D721Med (cell line): ENCODE measurements around the gene DLK1.

Experiments used
- DNase-seq: peaks from one replicate; pipeline ENCODE4 v3.0.0; 2011; ENCODE audit warnings: low spot score; ENCODE audit not compliant: insufficient read length
- FAIRE-seq: peaks from 2 replicates; lab custom pipeline; 2011; peaks lifted over from hg19 to GRCh38; lab: Jason Lieb, UNC
- CTCF ChIP-seq: IDR thresholded peaks from 2 replicates; pipeline ENCODE4 v1.5.1; 2012; ENCODE audit warnings: mild to moderate bottlenecking, control low read depth; ENCODE audit not compliant: insufficient read depth; ENCODE audit errors: missing control alignments

Gene DLK1

GRCh38 chr14:100747736-100748135 lies 21.0 kb downstream of the DLK1 start:
- no peak for TF ChIP-seq CTCF
- FAIRE-seq = no peak
- no peak for DNase-seq

- no peak for TF ChIP-seq CTCF
- FAIRE-seq = no peak
- DNase-seq = no peak
These were observed 21.7 kb downstream of the DLK1 start for GRCh38 chr14:100748403-100748802.

GRCh38 chr14:100748944-100749343 lies 22.3 kb downstream of the DLK1 start:
- no peak for TF ChIP-seq CTCF
- FAIRE-seq (no peak), DNase-seq (no peak)

GRCh38 chr14:100749967-100750597 lies 23.4 kb downstream of the DLK1 start:
- TF ChIP-seq CTCF = no peak
- FAIRE-seq (no peak), DNase-seq (no peak)

- TF ChIP-seq CTCF = no peak
- DNase-seq (no peak), FAIRE-seq (no peak)
These were observed 24.3 kb downstream of the DLK1 start for GRCh38 chr14:100750762-100751699.

GRCh38 chr14:100754020-100754419 lies 27.3 kb downstream of the DLK1 start:
- no peak for FAIRE-seq
- TF ChIP-seq CTCF = no peak
- DNase-seq = no peak
